Measurements from ENCODE around the gene C6orf89.
"Not testable (repeated sequence)": the region's sequence is repeated elsewhere in the genome, so short reads cannot be mapped to it uniquely, and the experiment has no call there.

The C6orf89 gene

DNA sequence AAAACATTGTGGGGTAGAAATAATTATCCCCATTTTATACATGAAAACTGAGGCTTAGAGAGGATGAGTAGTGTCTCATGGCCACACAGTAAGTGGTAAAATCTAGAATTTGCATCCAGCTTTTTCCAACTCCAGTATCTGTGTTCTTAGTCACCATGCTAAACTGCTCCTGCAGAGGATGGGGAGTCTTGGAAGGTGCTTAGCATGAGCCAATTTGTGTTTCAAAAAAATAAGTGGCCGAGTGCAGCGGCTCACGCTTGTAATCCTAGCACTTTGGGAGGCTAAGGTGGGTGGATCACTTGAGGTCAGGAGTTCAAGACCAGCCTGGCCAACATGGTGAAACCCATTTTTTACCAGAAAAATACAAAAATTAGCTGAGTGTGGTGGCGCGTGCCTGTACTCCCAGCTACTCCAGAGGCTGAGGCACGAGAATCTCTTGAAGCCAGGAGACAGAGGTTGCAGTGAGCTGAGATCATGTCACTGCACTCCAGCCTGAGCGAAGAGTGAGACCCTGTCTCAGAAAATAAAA, 2.4 kb downstream of the C6orf89 start:
- no peaks in the 10 kb centered on the region for H3K9me3 ChIP-seq (ENCODE audit: insufficient read depth, low read length)
- no peak overlapping the region for H2AFZ ChIP-seq (ENCODE audit: low read depth, low read length)
- H3K27ac ChIP-seq (ENCODE audit: low read length): no peak overlapping the region
- H3K4me2 ChIP-seq (ENCODE audit: low read length): no peak overlapping the region
- no peak for TF ChIP-seq EZH2phosphoT487 (IDR thresholded peaks at IDR 0.05; ENCODE audit: low read depth)
- TF ChIP-seq, protein P1, sequence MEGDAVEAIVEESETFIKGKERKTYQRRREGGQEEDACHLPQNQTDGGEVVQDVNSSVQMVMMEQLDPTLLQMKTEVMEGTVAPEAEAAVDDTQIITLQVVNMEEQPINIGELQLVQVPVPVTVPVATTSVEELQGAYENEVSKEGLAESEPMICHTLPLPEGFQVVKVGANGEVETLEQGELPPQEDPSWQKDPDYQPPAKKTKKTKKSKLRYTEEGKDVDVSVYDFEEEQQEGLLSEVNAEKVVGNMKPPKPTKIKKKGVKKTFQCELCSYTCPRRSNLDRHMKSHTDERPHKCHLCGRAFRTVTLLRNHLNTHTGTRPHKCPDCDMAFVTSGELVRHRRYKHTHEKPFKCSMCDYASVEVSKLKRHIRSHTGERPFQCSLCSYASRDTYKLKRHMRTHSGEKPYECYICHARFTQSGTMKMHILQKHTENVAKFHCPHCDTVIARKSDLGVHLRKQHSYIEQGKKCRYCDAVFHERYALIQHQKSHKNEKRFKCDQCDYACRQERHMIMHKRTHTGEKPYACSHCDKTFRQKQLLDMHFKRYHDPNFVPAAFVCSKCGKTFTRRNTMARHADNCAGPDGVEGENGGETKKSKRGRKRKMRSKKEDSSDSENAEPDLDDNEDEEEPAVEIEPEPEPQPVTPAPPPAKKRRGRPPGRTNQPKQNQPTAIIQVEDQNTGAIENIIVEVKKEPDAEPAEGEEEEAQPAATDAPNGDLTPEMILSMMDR (IDR thresholded peaks at IDR 0.05; ENCODE audit: low read depth, low read length): no peak
- peaks cover 16% of the 10 kb centered on the region for H3K4me1 ChIP-seq (ENCODE audit: low read length)
- no peaks in the 10 kb centered on the region for H3K27me3 ChIP-seq (ENCODE audit: low read depth, low read length)
- no peaks in the 10 kb centered on the region for H4K20me1 ChIP-seq (ENCODE audit: insufficient read depth, low read length)
- H3K9ac ChIP-seq (ENCODE audit: low read length): no peak overlapping the region
- peaks cover 3% of the 10 kb centered on the region for H3K36me3 ChIP-seq (replicated peaks; ENCODE audit: low read depth, low read length)
- no peak overlapping the region for H3K4me3 ChIP-seq (ENCODE audit: low read length)
- peaks cover 19% of the 10 kb centered on the region for H3K79me2 ChIP-seq (ENCODE audit: low read length)

DNA sequence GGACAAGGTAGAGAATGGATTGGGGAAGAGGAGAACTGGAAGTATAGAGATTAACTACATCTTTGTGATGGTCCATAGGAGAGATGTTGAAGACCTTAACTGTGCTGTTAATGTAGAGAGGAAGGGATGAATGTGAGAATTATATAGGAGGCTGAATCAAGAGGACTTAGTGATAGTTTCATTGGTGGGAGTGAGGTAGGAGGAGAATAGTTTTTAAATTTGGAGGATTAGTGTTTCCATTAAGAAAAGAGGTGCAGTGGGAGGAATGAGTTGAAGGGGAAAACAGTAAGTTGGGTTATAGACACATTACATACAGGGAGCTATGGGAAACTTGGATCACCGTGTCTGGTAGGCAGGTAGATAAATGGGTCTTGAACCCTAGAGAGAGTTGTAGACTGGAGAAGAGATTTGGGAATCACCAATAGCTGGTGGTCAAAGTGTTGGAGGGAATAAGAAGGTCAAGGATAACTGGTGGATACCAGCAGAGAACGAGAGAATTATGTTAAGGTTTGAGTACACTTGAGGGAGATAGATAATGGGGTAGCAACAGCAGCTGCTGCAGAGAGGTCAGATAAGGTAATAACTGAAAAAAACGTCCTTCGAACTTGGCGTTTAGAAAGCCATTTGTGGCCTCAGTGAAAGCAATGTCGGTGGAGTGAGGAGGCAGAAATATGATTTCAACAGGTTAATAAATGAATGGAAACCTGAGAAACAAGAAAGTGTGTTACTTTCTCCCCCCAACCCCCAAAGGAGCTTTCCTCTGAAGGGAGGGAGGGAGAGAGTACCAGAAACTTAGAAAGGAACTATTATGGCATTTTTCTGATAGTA, 3.1 kb downstream of the C6orf89 start:
- Histone ChIP-seq H3K27ac (ENCODE audit: low read length) (no peak overlapping the region), H3K79me2 (ENCODE audit: low read length) (peaks cover 19% of the 10 kb centered on the region), H3K4me3 (ENCODE audit: low read length) (no peak overlapping the region), H3K9me3 (ENCODE audit: insufficient read depth, low read length) (no peaks in the 10 kb centered on the region), H3K4me2 (ENCODE audit: low read length) (no peak overlapping the region), H4K20me1 (ENCODE audit: insufficient read depth, low read length) (no peaks in the 10 kb centered on the region), H3K4me1 (ENCODE audit: low read length) (peaks cover 16% of the 10 kb centered on the region), H2AFZ (ENCODE audit: low read depth, low read length) (no peak overlapping the region), H3K27me3 (ENCODE audit: low read depth, low read length) (no peaks in the 10 kb centered on the region), H3K36me3 (replicated peaks; ENCODE audit: low read depth, low read length) (peaks cover 3% of the 10 kb centered on the region), H3K9ac (ENCODE audit: low read length) (no peak overlapping the region)
- TF ChIP-seq, protein P1 (IDR thresholded peaks at IDR 0.05; ENCODE audit: low read depth, low read length): no peak
- TF ChIP-seq EZH2phosphoT487 (IDR thresholded peaks at IDR 0.05; ENCODE audit: low read depth): no peak

DNA sequence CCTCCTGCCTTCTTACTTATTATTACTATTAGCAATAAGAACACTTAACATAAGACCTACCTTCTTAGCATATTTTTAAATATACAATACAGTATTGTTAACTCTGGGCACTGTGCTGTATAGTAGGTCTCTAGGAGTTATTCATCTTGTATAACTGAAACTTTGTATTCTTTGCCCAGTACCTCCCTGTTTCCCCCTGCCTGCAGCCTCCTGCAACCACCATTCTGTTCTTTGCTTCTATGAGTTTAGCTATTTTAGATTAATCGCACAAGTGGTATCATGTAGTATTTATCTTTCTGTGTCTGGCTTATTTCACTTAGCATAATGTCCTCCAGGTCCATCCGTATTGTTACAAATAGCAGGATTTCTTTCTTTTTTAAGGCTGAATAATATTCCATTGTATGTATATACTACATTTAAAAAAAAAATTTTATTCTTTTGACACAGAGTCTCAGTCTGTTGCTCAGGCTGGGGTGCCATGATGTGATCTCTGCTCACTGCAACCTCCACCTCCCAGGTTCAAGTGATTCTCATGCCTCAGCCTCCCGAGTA, 4.4 kb downstream of the C6orf89 start:
- Histone ChIP-seq H3K79me2 (ENCODE audit: low read length) (peaks cover 19% of the 10 kb centered on the region), H3K27ac (ENCODE audit: low read length) (no peak overlapping the region)

DNA sequence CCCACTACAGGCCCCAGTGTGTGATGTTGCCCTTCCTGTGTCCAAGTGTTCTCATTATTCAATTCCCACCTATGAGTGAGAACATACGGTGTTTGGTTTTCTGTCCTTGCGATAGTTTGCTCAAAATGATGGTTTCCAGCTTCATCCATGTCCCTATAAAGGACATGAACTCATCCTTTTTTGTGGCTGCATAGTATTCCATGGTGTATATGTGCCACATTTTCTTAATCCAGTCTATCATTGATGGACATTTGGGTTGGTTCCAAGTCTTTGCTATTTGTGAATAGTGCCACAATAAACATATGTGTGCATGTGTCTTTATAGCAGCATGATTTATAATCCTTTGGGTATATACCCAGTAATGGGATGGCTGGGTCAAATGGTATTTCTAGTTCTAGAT, 5.4 kb downstream of the C6orf89 start:
- Histone ChIP-seq H3K79me2 (ENCODE audit: low read length) (peaks cover 17% of the 10 kb centered on the region), H3K4me1 (ENCODE audit: low read length) (peaks cover 11% of the 10 kb centered on the region)
- H3K36me3 ChIP-seq (replicated peaks; ENCODE audit: low read depth, low read length); H3K4me2 ChIP-seq (ENCODE audit: low read length); H3K27me3 ChIP-seq (ENCODE audit: low read depth, low read length); H4K20me1 ChIP-seq (ENCODE audit: insufficient read depth, low read length); H3K9me3 ChIP-seq (ENCODE audit: insufficient read depth, low read length); H3K9ac ChIP-seq (ENCODE audit: low read length); H2AFZ ChIP-seq (ENCODE audit: low read depth, low read length); H3K27ac ChIP-seq (ENCODE audit: low read length); H3K4me3 ChIP-seq (ENCODE audit: low read length): not testable (repeated sequence)

More for the DNA sequence above, 4.4 kb downstream of the C6orf89 start:
- H3K9me3 ChIP-seq (ENCODE audit: insufficient read depth, low read length): no peaks in the 10 kb centered on the region
- H2AFZ ChIP-seq (ENCODE audit: low read depth, low read length): no peak overlapping the region
- H3K4me3 ChIP-seq (ENCODE audit: low read length): no peak overlapping the region
- H3K27me3 ChIP-seq (ENCODE audit: low read depth, low read length): no peaks in the 10 kb centered on the region
- H3K4me2 ChIP-seq (ENCODE audit: low read length): no peak overlapping the region
- no peak overlapping the region for H3K9ac ChIP-seq (ENCODE audit: low read length)
- peaks cover 14% of the 10 kb centered on the region for H3K4me1 ChIP-seq (ENCODE audit: low read length)
- peaks cover 3% of the 10 kb centered on the region for H3K36me3 ChIP-seq (replicated peaks; ENCODE audit: low read depth, low read length)
- TF ChIP-seq, protein P1 (IDR thresholded peaks at IDR 0.05; ENCODE audit: low read depth, low read length): no peak
- no peak for TF ChIP-seq EZH2phosphoT487 (IDR thresholded peaks at IDR 0.05; ENCODE audit: low read depth)
- no peaks in the 10 kb centered on the region for H4K20me1 ChIP-seq (ENCODE audit: insufficient read depth, low read length)

Data from OCI-LY3 (cell line).